Psoas muscle (tissue), 8 donors: ENCODE measurements around the gene NKX1-2. TPM values are rescaled to one million over a fixed set of nuclear protein-coding genes. Genes with fewer than 3 reads are reported as not detected.

ENCODE experiments used
- ATAC-seq, 4 donors: fragments of 200-7000 bp; cut with Tn5 transposase; one replicate each; pipeline ENCODE4 v1.9.1; 2020; ENCODE audit warnings: moderate library complexity in 3 of 4, mild to moderate bottlenecking in 2 of 4
- DNase-seq, 2 donors: peaks; one replicate each; pipeline ENCODE4 v3.0.0-alpha.2; 2020
- H3K27ac ChIP-seq: fragments of 200-600 bp; one replicate; pipeline ENCODE4 v1.8.0; 2022
- H3K27me3 ChIP-seq, 3 donors: fragments of 200-600 bp in 1 of 3; one replicate each; pipeline versions ENCODE4 v1.6.1 to v1.8.0; 2013 to 2022; ENCODE audit warnings: low read length in 2 of 3, mild to moderate bottlenecking in 2 of 3, moderate library complexity in 1 of 3; ENCODE audit not compliant: insufficient read depth in 3 of 3
- H3K36me3 ChIP-seq, 2 donors: fragments of 200-600 bp in 1 of 2; one replicate each; pipeline versions ENCODE4 v1.6.1 to v1.8.0; 2013 to 2022; ENCODE audit warnings: low read depth in 1 of 2, mild to moderate bottlenecking in 1 of 2, moderate library complexity in 1 of 2; ENCODE audit not compliant: insufficient read depth in 1 of 2
- H3K4me1 ChIP-seq: fragments of 200-600 bp; one replicate; pipeline ENCODE4 v1.8.0; 2022
- H3K4me3 ChIP-seq: fragments of 200-600 bp; one replicate; pipeline ENCODE4 v1.8.0; 2022; ENCODE audit warnings: mild to moderate bottlenecking
- H3K9me3 ChIP-seq: fragments of 200-600 bp; one replicate; pipeline ENCODE4 v1.8.0; 2022
- WGBS, 3 donors: extraction: QIAGEN DNeasy Blood & Tissue Kit; methylation state at CpG; one replicate each; pipeline versions ENCODE4 v1.1.6 to v1.1.7; 2013; 5-methylcytosine and 5-hydroxymethylcytosine counted together
- intact Hi-C, 2 donors: fragments of 100-400 bp; cut with DNase I; formaldehyde crosslinking; loops; one replicate each; pipeline versions ENCODE4 v1.11.0 to v1.14.2; 2022
- polyA plus RNA-seq, 3 donors: library from polyadenylated mRNA; stranded (reverse); fragments of 200-250 nt; gene quantifications; one replicate each; pipeline ENCODE4 v1.2.3, GENCODE V29; 2013
- total RNA-seq, 4 donors: library from RNA; stranded (reverse); fragmentation: NEBNext Ultra II Directional in 2 of 4; extraction: Animal tissue kit (Norgen Biotek cat#: 25700) in 2 of 4; gene quantifications; one replicate each; pipeline versions ENCODE4 v1.2.1 to v1.2.4, GENCODE V29; 2021 to 2023
- TF ChIP-seq, protein P1 (sequence below): fragments of 200-600 bp; IDR thresholded peaks from one replicate; pipeline ENCODE4 v1.8.0; 2022; ENCODE audit warnings: antibody characterized with exemption
- donor health status: healthy with polysubstance abuse.
- donor health status: DM: no; HTN: no; CAD: no; lungs with moderate emphysema.
- donor health status: Bipolar disorder and iron deficiency.
- donor health status: healthy.
- donor health status: DM: yes; HTN: yes; CAD: no.
- donor health status: DM: no; HTN: no; CAD: no.
- donor health status: DM: no; HTN: no; CAD: no.
- donor health status: DM: yes; HTN: yes; CAD: no.

NKX1-2 gene
- total and polyA plus RNA-seq, 7 donors, result not detected

DNA sequence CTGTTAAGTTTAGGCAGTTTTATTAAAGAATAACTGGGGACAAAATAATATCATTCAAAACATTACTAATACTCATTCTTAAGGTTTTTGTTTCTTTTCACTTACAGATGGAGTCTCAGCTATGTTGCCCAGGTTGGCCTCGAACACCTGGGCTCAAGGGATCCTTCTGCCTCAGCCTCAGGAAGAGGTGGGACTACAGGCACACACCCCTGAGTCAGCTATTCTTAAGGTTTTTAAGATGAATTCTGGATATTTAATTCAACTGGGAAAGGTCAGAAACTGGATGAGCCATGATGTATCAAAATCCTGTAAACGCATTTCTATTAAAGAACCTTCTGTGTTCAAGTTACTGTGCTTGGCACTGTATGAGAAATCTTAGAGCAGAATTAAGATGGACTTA is 34.6 kb downstream of the NKX1-2 start:
- TF ChIP-seq, protein P1, sequence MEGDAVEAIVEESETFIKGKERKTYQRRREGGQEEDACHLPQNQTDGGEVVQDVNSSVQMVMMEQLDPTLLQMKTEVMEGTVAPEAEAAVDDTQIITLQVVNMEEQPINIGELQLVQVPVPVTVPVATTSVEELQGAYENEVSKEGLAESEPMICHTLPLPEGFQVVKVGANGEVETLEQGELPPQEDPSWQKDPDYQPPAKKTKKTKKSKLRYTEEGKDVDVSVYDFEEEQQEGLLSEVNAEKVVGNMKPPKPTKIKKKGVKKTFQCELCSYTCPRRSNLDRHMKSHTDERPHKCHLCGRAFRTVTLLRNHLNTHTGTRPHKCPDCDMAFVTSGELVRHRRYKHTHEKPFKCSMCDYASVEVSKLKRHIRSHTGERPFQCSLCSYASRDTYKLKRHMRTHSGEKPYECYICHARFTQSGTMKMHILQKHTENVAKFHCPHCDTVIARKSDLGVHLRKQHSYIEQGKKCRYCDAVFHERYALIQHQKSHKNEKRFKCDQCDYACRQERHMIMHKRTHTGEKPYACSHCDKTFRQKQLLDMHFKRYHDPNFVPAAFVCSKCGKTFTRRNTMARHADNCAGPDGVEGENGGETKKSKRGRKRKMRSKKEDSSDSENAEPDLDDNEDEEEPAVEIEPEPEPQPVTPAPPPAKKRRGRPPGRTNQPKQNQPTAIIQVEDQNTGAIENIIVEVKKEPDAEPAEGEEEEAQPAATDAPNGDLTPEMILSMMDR, result no peak
- peak overlapping the region; percentile 71 for H3K27ac ChIP-seq
- H3K27me3 ChIP-seq, result no peaks in the 10 kb centered on the region
- no peak for ATAC-seq
- H3K36me3 ChIP-seq, result peaks cover 0 to 18% of the 10 kb centered on the region in 2 donors
- intact Hi-C loops, result no loop called here
- H3K4me1 ChIP-seq, result peaks cover 29% of the 10 kb centered on the region
- 37 to 47% (median 40%) methylated on average over 2 of the region's 2 CpGs for WGBS, 3 donors
- DNase-seq, result no peak
- H3K9me3 ChIP-seq, result no peaks in the 10 kb centered on the region
- H3K4me3 ChIP-seq, result peak overlapping the region; percentile 51

DNA sequence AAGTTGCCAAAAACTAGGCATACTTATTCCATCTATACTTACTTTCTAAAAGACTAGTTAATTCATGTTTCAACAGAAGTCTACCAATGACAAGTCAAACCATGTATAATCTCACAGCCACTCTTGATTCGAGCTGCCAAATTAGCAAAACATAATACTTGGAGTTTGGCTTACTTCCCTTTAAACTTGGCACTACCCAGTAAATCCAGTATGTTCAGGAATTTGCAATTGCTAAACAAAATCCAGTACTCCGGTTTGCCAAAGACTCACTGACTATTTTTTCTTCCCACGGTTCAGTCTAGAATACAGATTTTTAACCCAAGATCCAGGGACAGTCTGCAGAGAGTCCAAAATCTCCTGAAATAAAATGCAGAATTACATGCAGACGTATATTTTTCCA is 35.8 kb downstream of the NKX1-2 start:
- no peak overlapping the region for H3K4me3 ChIP-seq
- H3K27ac ChIP-seq, result no peak overlapping the region
- no peak for ATAC-seq
- WGBS, 3 donors, result 29 to 54% (median 30%) methylated on average over 4 of the region's 4 CpGs
- peaks cover 29% of the 10 kb centered on the region for H3K4me1 ChIP-seq
- DNase-seq, result no peak
- H3K27me3 ChIP-seq, result no peaks in the 10 kb centered on the region
- intact Hi-C loops, result no loop called here
- TF ChIP-seq, protein P1, result no peak
- H3K36me3 ChIP-seq, result peaks cover 0 to 28% of the 10 kb centered on the region in 2 donors
- H3K9me3 ChIP-seq, result no peaks in the 10 kb centered on the region

DNA sequence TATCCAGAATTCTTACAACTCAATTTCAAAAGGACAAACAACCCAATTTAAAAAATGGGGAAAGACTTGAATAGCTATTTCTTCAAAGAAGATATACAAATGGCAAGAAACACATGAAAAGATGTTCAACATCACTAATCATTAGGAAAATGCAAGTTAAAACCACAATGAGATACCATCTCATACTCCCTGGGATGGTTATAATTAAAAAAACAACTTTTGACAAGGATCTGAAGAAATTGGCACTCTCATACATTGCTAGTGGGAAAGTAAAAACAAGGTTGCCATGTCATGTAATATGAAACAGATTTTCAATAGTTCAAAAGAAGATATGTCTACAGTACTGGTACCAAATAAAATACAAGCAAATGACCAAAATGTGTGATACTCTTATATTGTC is 40.1 kb downstream of the NKX1-2 start:
- intact Hi-C loops, result no loop called here
- H3K36me3 ChIP-seq, result peaks cover 2 to 72% of the 10 kb centered on the region in 2 donors
- ATAC-seq (no peak), DNase-seq (no peak)
- H3K9me3 ChIP-seq, result no peaks in the 10 kb centered on the region
- peaks cover 12% of the 10 kb centered on the region for H3K4me1 ChIP-seq
- no peak overlapping the region for H3K27ac ChIP-seq
- no peak overlapping the region for H3K4me3 ChIP-seq
- TF ChIP-seq, protein P1, result no peak
- no peaks in the 10 kb centered on the region for H3K27me3 ChIP-seq

DNA sequence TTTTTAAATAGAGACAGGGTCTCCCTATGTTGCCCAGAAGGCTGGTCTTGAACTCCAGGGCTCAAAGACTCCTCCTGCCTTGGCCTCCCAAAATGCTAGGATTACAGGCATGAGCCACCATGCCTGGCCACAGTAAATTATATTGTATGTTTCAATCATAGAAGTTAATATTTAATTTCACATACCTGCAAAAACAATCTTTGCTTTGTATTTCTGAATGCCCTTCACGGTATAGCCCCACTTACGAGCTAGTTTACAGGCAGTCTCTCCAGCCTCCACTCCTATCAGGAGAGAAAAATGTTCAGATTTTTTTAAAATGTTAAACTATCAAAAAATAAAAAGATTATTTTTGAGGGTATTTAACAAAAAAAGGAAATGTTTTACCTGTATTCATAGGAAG is 41.5 kb downstream of the NKX1-2 start:
- intact Hi-C loops, result no loop called here
- TF ChIP-seq, protein P1, result no peak
- Histone ChIP-seq H3K27ac (no peak overlapping the region), H3K4me3 (no peak overlapping the region), H3K4me1 (no peaks in the 10 kb centered on the region), H3K9me3 (no peaks in the 10 kb centered on the region), H3K27me3 (no peaks in the 10 kb centered on the region), H3K36me3 (peaks cover 2 to 86% of the 10 kb centered on the region in 2 donors)
- ATAC-seq, result no peak
- no peak for DNase-seq
- WGBS, 3 donors, result 94 to 96% (median 94%) methylated on average over 2 of the region's 2 CpGs

DNA sequence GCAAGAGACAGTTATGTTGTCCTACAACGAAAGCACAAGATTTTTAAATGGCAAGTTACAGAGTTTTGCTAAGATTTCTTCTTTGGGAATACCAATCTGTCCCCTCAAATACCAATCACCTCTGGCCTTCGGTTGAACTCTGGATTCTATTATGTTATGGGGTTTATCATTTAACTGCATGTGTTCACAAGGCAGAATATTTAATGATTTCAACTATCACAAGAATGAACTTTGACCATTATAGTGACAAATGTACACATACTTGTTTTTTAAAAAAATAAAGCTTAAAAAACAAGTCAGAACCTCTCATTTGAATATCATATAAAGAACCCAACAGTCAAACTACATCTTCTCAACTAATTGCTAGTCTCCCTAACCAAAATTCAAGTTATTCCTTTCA is 42.4 kb downstream of the NKX1-2 start:
- Histone ChIP-seq H3K4me3 (no peak overlapping the region), H3K36me3 (peaks cover 5 to 95% of the 10 kb centered on the region in 2 donors), H3K27me3 (no peaks in the 10 kb centered on the region), H3K4me1 (no peaks in the 10 kb centered on the region), H3K9me3 (no peaks in the 10 kb centered on the region), H3K27ac (no peak overlapping the region)
- intact Hi-C loops, result no loop called here
- 92 to 97% (median 93%) methylated on average over 2 of the region's 2 CpGs for WGBS, 3 donors
- TF ChIP-seq, protein P1, result no peak
- no peak for ATAC-seq
- no peak for DNase-seq
